ENCODE measurements around the gene ZNF428.

- TF ChIP-seq CTCF (IDR thresholded peaks at IDR 0.05; ENCODE audit: poor library complexity) (no peak), EZH2 (IDR thresholded peaks at IDR 0.05; ENCODE audit: borderline replicate concordance) (no peak)
Observed at GRCh38 chr19:43589277-43589676, 30.2 kb downstream of the ZNF428 start.
